Keratinocyte (primary cell): ENCODE results near the gene SLC16A1. TPM values are rescaled to one million over a fixed set of nuclear protein-coding genes. Genes with fewer than 3 reads are reported as not detected.

Source experiments
- DNase-seq: peaks from one replicate; pipeline ENCODE4 v3.0.0-alpha.2; 2011; ENCODE audit warnings: low read depth, missing footprints, low spot score
- FAIRE-seq: peaks from 2 replicates; lab custom pipeline; 2011; peaks lifted over from hg19 to GRCh38; lab: Jason Lieb, UNC
- H2AFZ ChIP-seq: 2 replicates; pipeline ENCODE4 v1.6.0; 2012; ENCODE audit warnings: low read length, control low read depth, inconsistent platforms; ENCODE audit not compliant: control insufficient read depth
- H3K27ac ChIP-seq: 2 replicates; pipeline ENCODE4 v1.5.1; 2011; ENCODE audit warnings: low read length; ENCODE audit not compliant: control insufficient read depth, insufficient read depth
- H3K27me3 ChIP-seq: 3 replicates; pipeline ENCODE4 v1.6.0; 2011; ENCODE audit warnings: low read length; ENCODE audit not compliant: control insufficient read depth, insufficient read depth; ENCODE audit errors: extremely low read depth
- H3K36me3 ChIP-seq, 2 experiments: 2 replicates in 1 of 2; 3 replicates in 1 of 2; pipeline ENCODE4 v1.5.1; 2011; ENCODE audit warnings: low read length in 2 of 2, mild to moderate bottlenecking in 1 of 2; ENCODE audit not compliant: control insufficient read depth in 2 of 2, insufficient read depth in 2 of 2; ENCODE audit errors: extremely low read depth in 1 of 2
- H3K4me1 ChIP-seq: 3 replicates; pipeline ENCODE4 v1.5.1; 2011; ENCODE audit warnings: low read length; ENCODE audit not compliant: control insufficient read depth, insufficient read depth; ENCODE audit errors: extremely low read depth
- H3K4me2 ChIP-seq: 3 replicates; pipeline ENCODE4 v1.6.0; 2011; ENCODE audit warnings: low read depth, low read length; ENCODE audit not compliant: control insufficient read depth, insufficient read depth; ENCODE audit errors: extremely low read depth
- H3K4me3 ChIP-seq, 3 experiments: fragments of 200-600 bp in 1 of 3; sonication (generic) in 1 of 3; 2 replicates in 2 of 3; 3 replicates in 1 of 3; pipeline ENCODE4 v1.5.1; 2011 to 2016; ENCODE audit warnings: low read length in 3 of 3, mild to moderate bottlenecking in 3 of 3, control low read depth in 2 of 3, inconsistent platforms in 1 of 3, low read depth in 1 of 3, mixed read lengths in 1 of 3, mixed run types in 1 of 3, moderate library complexity in 1 of 3; ENCODE audit not compliant: control insufficient read depth in 2 of 3, insufficient read depth in 2 of 3; ENCODE audit errors: extremely low read depth in 1 of 3
- H3K79me2 ChIP-seq: 2 replicates; pipeline ENCODE4 v1.6.0; 2012; ENCODE audit warnings: low read length; ENCODE audit not compliant: control insufficient read depth, insufficient read depth
- H3K9ac ChIP-seq: 3 replicates; pipeline ENCODE4 v1.6.0; 2011; ENCODE audit warnings: low read length; ENCODE audit not compliant: control insufficient read depth, insufficient read depth; ENCODE audit errors: extremely low read depth
- H3K9me1 ChIP-seq: 3 replicates; pipeline ENCODE4 v1.6.0; 2011; ENCODE audit warnings: low read length; ENCODE audit not compliant: control insufficient read depth, insufficient read depth; ENCODE audit errors: extremely low read depth
- H3K9me3 ChIP-seq: 2 replicates; pipeline ENCODE4 v1.5.1; 2012; ENCODE audit warnings: low read depth, low read length; ENCODE audit not compliant: control insufficient read depth
- H4K20me1 ChIP-seq: 3 replicates; pipeline ENCODE4 v1.6.0; 2011; ENCODE audit warnings: low read length; ENCODE audit not compliant: control insufficient read depth, insufficient read depth; ENCODE audit errors: extremely low read depth
- CTCF ChIP-seq, 3 experiments: IDR thresholded peaks in 1 of 3; conservative IDR thresholded peaks in 1 of 3; optimal IDR thresholded peaks in 1 of 3; 2 replicates in 2 of 3; 3 replicates in 1 of 3; pipeline versions ENCODE3 to v1.5.1; 2011; ENCODE audit warnings: low read length in 3 of 3, mild to moderate bottlenecking in 3 of 3, moderate library complexity in 2 of 3, control low read depth in 1 of 3, inconsistent platforms in 1 of 3; ENCODE audit not compliant: insufficient read depth in 2 of 3; ENCODE audit errors: extremely low read depth in 1 of 3
- EZH2 ChIP-seq: IDR thresholded peaks from one replicate; pipeline ENCODE4 v1.6.1; 2012; ENCODE audit warnings: inconsistent platforms, mild to moderate bottlenecking, low read length, moderate library complexity
- dilution Hi-C: fragments of 300-500 bp; cut with MboI; formaldehyde crosslinking; loops from one replicate; pipeline ENCODE4 v1.7.0; 2020; ENCODE audit warnings: low sequenced_read_pairs; ENCODE audit not compliant: extremely low pct_ligation_motif_present
- polyA plus RNA-seq, 5 experiments: library from polyadenylated mRNA; depleted of rRNA in 3 of 5; stranded (reverse) in 3 of 5; stranded (forward) in 1 of 5; unstranded in 1 of 5; fragments of >200 nt; gene quantifications; 1 replicate in 1 of 5; 2 replicates in 3 of 5; 3 replicates in 1 of 5; pipeline versions ENCODE4 v1.2.1 to v1.2.3, GENCODE V29; 2011 to 2012; ENCODE audit warnings: missing spikeins in 2 of 5, low read depth in 1 of 5, low replicate concordance in 1 of 5

Gene SLC16A1
- polyA plus RNA-seq, 1 donor (not counting 4 experiments of a cell fraction or from before 2014, with no cell fraction given) = 242 TPM

GRCh38 chr1:112985123-112985522 lies 29.1 kb upstream of the SLC16A1 start:
- Histone ChIP-seq H3K27ac (no peak overlapping the region), H3K36me3 (peaks cover 0 to 3% of the 10 kb centered on the region in 2 experiments), H3K4me1 (peaks cover 16% of the 10 kb centered on the region), H3K79me2 (no peaks in the 10 kb centered on the region), H2AFZ (no peak overlapping the region), H3K9me1 (no peaks in the 10 kb centered on the region), H3K27me3 (no peaks in the 10 kb centered on the region), H3K9ac (no peak overlapping the region), H3K9me3 (no peaks in the 10 kb centered on the region), H4K20me1 (peaks cover 7% of the 10 kb centered on the region), H3K4me3 (no peak overlapping the region), H3K4me2 (no peak overlapping the region)
- dilution Hi-C loops = no loop called here
- FAIRE-seq = no peak
- DNase-seq = no peak
- TF ChIP-seq CTCF (optimal IDR thresholded peaks at IDR 0.05 in 1 of 3, IDR thresholded peaks at IDR 0.05 in 1 of 3, conservative IDR thresholded peaks at IDR 0.05 in 1 of 3; ENCODE audit: extremely low read depth in 1 of 3, insufficient read depth in 2 of 3, low read length in 3 of 3) (no peak), EZH2 (no peak)

DNA sequence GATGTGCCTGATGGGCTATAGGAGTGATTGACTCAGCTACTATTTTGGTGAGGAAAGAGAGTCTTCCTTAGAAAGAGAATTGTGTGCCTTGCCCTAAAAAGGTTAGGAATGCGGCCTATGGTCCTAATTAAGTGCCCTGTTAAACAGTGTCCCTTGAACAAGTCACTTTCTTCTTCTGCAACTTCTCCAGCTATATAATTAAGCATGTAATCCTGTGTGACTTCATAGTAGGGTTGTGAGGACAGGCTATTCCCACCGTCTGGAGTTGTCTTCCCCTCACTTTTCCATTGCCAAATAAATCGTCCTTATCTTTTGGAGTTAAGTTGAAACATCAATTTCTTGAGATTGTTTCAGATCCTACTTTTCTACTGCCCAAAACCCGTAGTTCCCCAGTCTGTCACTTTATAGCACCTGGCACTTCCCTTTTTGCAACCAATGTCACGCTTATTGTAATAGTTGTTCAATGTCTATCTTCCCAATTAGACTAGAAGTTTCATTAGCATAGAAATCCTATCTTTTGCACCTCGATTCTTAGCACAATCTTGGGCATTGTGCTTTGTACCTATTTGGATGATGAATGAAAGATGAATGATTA lies 27.6 kb upstream of the SLC16A1 start:
- no peak for TF ChIP-seq EZH2
- no peak for TF ChIP-seq CTCF (optimal IDR thresholded peaks at IDR 0.05 in 1 of 3, IDR thresholded peaks at IDR 0.05 in 1 of 3, conservative IDR thresholded peaks at IDR 0.05 in 1 of 3; ENCODE audit: extremely low read depth in 1 of 3, insufficient read depth in 2 of 3, low read length in 3 of 3)
- Histone ChIP-seq H3K79me2 (no peaks in the 10 kb centered on the region), H2AFZ (no peak overlapping the region), H3K9me1 (no peaks in the 10 kb centered on the region), H3K4me1 (peaks cover 5% of the 10 kb centered on the region), H3K4me2 (no peak overlapping the region), H3K9me3 (no peaks in the 10 kb centered on the region), H3K27me3 (no peaks in the 10 kb centered on the region), H3K27ac (no peak overlapping the region), H3K4me3 (no peak overlapping the region), H4K20me1 (peaks cover 7% of the 10 kb centered on the region), H3K36me3 (peaks cover 0 to 3% of the 10 kb centered on the region in 2 experiments), H3K9ac (no peak overlapping the region)
- FAIRE-seq (no peak), DNase-seq (no peak)
- dilution Hi-C loops = no loop called here
